Upper lobe of right lung (tissue), 1 donor: ENCODE data around the gene ZNF319. TPM values are rescaled to one million over a fixed set of nuclear protein-coding genes. Genes with fewer than 3 reads are reported as not detected.
A peak's percentile ranks its signal among the peaks of the same experiment; 100 is the strongest.
"Not testable (repeated sequence)": the region's sequence is repeated elsewhere in the genome, so short reads cannot be mapped to it uniquely, and the experiment has no call there.

Experiments
- ATAC-seq: fragments of 200-7000 bp; cut with Tn5 transposase; one replicate; pipeline ENCODE4 v1.9.1; 2020; ENCODE audit warnings: mild to moderate bottlenecking, moderate library complexity
- DNase-seq: peaks from one replicate; pipeline ENCODE4 v3.0.0-alpha.2; 2020
- H3K27ac ChIP-seq: fragments of 200-600 bp; one replicate; pipeline ENCODE4 v1.8.0; 2022
- H3K27me3 ChIP-seq: fragments of 200-600 bp; one replicate; pipeline ENCODE4 v1.8.0; 2022; ENCODE audit warnings: mild to moderate bottlenecking
- H3K36me3 ChIP-seq: fragments of 200-600 bp; one replicate; pipeline ENCODE4 v1.8.0; 2022
- H3K4me1 ChIP-seq: fragments of 200-600 bp; one replicate; pipeline ENCODE4 v1.8.0; 2022
- H3K4me3 ChIP-seq: fragments of 200-600 bp; one replicate; pipeline ENCODE4 v1.8.0; 2022; ENCODE audit warnings: mild to moderate bottlenecking
- H3K9me3 ChIP-seq: fragments of 200-600 bp; one replicate; pipeline ENCODE4 v1.8.0; 2022
- CTCF ChIP-seq: fragments of 200-600 bp; IDR thresholded peaks from one replicate; pipeline ENCODE4 v1.8.0; 2022; ENCODE audit warnings: antibody characterized with exemption
- intact Hi-C: fragments of 100-400 bp; cut with DNase I; formaldehyde crosslinking; loops from one replicate; pipeline ENCODE4 v1.11.0; 2022
- total RNA-seq: library from RNA; stranded (reverse); fragmentation: NEBNext Ultra II Directional; extraction: Animal tissue kit (Norgen Biotek cat#: 25700); gene quantifications from one replicate; pipeline ENCODE4 v1.2.1, GENCODE V29; 2021
- donor health status: DM: no; HTN: yes; CAD: no; lungs with severe emphysema.

The ZNF319 gene
- total RNA-seq, 1 donor from 2014 or later: 10.6 TPM

GRCh38 chr16:58009856-58010416 lies 9.5 kb upstream of the ZNF319 start:
- ATAC-seq (no peak), DNase-seq (no peak)
- Histone ChIP-seq H3K4me3 (no peak overlapping the region), H3K27me3 (no peaks in the 10 kb centered on the region), H3K27ac (no peak overlapping the region), H3K36me3 (peaks cover 35% of the 10 kb centered on the region), H3K4me1 (no peaks in the 10 kb centered on the region), H3K9me3 (no peaks in the 10 kb centered on the region)
- no peak for TF ChIP-seq CTCF
- intact Hi-C loops: no loop called here

GRCh38 chr16:58004736-58005135 lies 4.3 kb upstream of the ZNF319 start:
- not testable (repeated sequence) for H3K27ac ChIP-seq, H3K9me3 ChIP-seq, H3K4me1 ChIP-seq, H3K36me3 ChIP-seq, ATAC-seq, H3K27me3 ChIP-seq, H3K4me3 ChIP-seq
- intact Hi-C loops: loop anchor here (5.0 kb wide), 1 partner anchor 97 kb away; no protein-coding TSS in a partner anchor
- DNase-seq: peak; percentile 43

- H3K36me3 ChIP-seq: peaks cover 1% of the 10 kb centered on the region
- intact Hi-C loops: loop anchor here (5.0 kb wide), 1 partner anchor 96 kb away; no protein-coding TSS in a partner anchor
- no peaks in the 10 kb centered on the region for H3K9me3 ChIP-seq
- no peak overlapping the region for H3K27ac ChIP-seq
- no peaks in the 10 kb centered on the region for H3K27me3 ChIP-seq
- H3K4me1 ChIP-seq: peaks cover 25% of the 10 kb centered on the region
- no peak for TF ChIP-seq CTCF
- no peak overlapping the region for H3K4me3 ChIP-seq
- DNase-seq: no peak
- ATAC-seq: no peak
Measured at GRCh38 chr16:58002936-58003335, 2.5 kb upstream of the ZNF319 start.

DNA sequence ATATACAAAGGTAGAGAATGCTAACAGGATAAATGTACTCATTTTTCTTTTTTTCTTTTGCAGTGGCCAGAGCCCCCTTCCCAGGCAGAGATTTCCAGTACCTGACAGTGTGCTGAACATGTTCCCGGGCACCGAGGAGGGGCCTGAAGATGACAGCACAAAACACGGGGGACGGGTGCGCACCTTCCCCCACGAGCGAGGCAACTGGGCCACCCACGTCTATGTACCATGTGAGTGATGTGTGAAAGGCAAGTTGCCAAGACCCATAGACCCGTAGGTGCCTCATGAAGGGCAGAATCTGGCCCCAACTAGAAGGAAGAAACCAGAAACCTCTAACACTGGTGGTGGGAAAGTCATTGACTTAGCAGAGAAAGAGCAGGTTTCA lies 1.9 kb upstream of the ZNF319 start:
- H3K27ac ChIP-seq: no peak overlapping the region
- DNase-seq (no peak), ATAC-seq (no peak)
- no peak for TF ChIP-seq CTCF
- peaks cover 28% of the 10 kb centered on the region for H3K4me1 ChIP-seq
- H3K36me3 ChIP-seq: peaks cover 6% of the 10 kb centered on the region
- no peaks in the 10 kb centered on the region for H3K9me3 ChIP-seq
- no peaks in the 10 kb centered on the region for H3K27me3 ChIP-seq
- intact Hi-C loops: loop anchor here (5.0 kb wide), 1 partner anchor 95 kb away; no protein-coding TSS in a partner anchor
- H3K4me3 ChIP-seq: no peak overlapping the region

DNA sequence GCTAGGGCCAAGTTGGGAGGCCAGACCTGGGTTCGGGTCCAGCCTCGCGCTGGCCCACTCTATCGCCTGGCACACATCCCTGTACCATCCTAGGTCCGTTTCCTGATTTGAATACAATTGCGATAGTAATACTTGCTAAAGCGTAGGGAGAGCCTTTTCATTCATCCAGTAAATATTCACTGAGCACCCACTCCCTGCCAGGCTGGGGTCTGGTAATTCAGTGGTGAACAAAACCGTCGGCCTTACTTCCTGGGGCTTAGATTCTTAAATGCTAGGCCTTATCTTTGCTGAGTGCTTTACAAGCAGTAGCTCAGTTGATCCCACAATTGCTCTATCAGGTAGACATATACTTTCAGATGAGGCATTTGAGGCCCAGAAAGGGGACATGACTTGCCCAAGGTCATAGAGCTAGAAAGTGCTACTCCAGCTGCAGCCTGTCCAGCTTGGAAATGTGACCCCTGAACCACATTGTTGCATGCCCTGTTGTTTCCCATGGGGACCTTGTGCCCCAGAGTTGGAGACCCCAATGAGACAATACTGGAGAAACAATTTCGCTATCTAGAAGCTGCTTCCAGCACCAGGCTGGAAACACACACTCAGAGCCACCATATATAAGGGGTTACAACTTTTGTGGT lies 1.4 kb upstream of the ZNF319 start:
- H3K27me3 ChIP-seq: no peaks in the 10 kb centered on the region
- no peak for DNase-seq
- intact Hi-C loops: loop anchor here (5.0 kb wide), 1 partner anchor 95 kb away; no protein-coding TSS in a partner anchor
- H3K4me3 ChIP-seq: peak overlapping the region; percentile 66
- peaks cover 28% of the 10 kb centered on the region for H3K4me1 ChIP-seq
- ATAC-seq: no peak
- no peaks in the 10 kb centered on the region for H3K9me3 ChIP-seq
- H3K36me3 ChIP-seq: peaks cover 12% of the 10 kb centered on the region
- no peak for TF ChIP-seq CTCF
- peak overlapping the region; percentile 85 for H3K27ac ChIP-seq
